Upper lobe of right lung (tissue), 1 donor: Measurements from ENCODE around the gene L3MBTL3. TPM values are rescaled to one million over a fixed set of nuclear protein-coding genes. Genes with fewer than 3 reads are reported as not detected.

Source experiments
- ATAC-seq: fragments of 200-7000 bp; cut with Tn5 transposase; one replicate; pipeline ENCODE4 v1.9.1; 2020; ENCODE audit warnings: mild to moderate bottlenecking, moderate library complexity
- DNase-seq: peaks from one replicate; pipeline ENCODE4 v3.0.0-alpha.2; 2020
- H3K27ac ChIP-seq: fragments of 200-600 bp; one replicate; pipeline ENCODE4 v1.8.0; 2022
- H3K27me3 ChIP-seq: fragments of 200-600 bp; one replicate; pipeline ENCODE4 v1.8.0; 2022; ENCODE audit warnings: mild to moderate bottlenecking
- H3K36me3 ChIP-seq: fragments of 200-600 bp; one replicate; pipeline ENCODE4 v1.8.0; 2022
- H3K4me1 ChIP-seq: fragments of 200-600 bp; one replicate; pipeline ENCODE4 v1.8.0; 2022
- H3K4me3 ChIP-seq: fragments of 200-600 bp; one replicate; pipeline ENCODE4 v1.8.0; 2022; ENCODE audit warnings: mild to moderate bottlenecking
- H3K9me3 ChIP-seq: fragments of 200-600 bp; one replicate; pipeline ENCODE4 v1.8.0; 2022
- CTCF ChIP-seq: fragments of 200-600 bp; IDR thresholded peaks from one replicate; pipeline ENCODE4 v1.8.0; 2022; ENCODE audit warnings: antibody characterized with exemption
- intact Hi-C: fragments of 100-400 bp; cut with DNase I; formaldehyde crosslinking; loops from one replicate; pipeline ENCODE4 v1.11.0; 2022
- total RNA-seq: library from RNA; stranded (reverse); fragmentation: NEBNext Ultra II Directional; extraction: Animal tissue kit (Norgen Biotek cat#: 25700); gene quantifications from one replicate; pipeline ENCODE4 v1.2.1, GENCODE V29; 2021
- donor health status: DM: no; HTN: yes; CAD: no; lungs with severe emphysema.

The L3MBTL3 gene
- total RNA-seq, 1 donor from 2014 or later = 6.3 TPM

- no peaks in the 10 kb centered on the region for H3K4me1 ChIP-seq
- DNase-seq (no peak), ATAC-seq (no peak)
- H3K9me3 ChIP-seq = no peaks in the 10 kb centered on the region
- no peak overlapping the region for H3K4me3 ChIP-seq
- H3K27me3 ChIP-seq = no peaks in the 10 kb centered on the region
- no peaks in the 10 kb centered on the region for H3K36me3 ChIP-seq
- no peak for TF ChIP-seq CTCF
- intact Hi-C loops = no loop called here
- no peak overlapping the region for H3K27ac ChIP-seq
Observed at GRCh38 chr6:130027948-130028347, 9.6 kb downstream of the L3MBTL3 start.

- Histone ChIP-seq H3K27ac (no peak overlapping the region), H3K9me3 (no peaks in the 10 kb centered on the region), H3K4me3 (no peak overlapping the region), H3K27me3 (no peaks in the 10 kb centered on the region), H3K36me3 (no peaks in the 10 kb centered on the region), H3K4me1 (no peaks in the 10 kb centered on the region)
- no peak for DNase-seq
- ATAC-seq = no peak
- TF ChIP-seq CTCF = no peak
- intact Hi-C loops = no loop called here
Observed at GRCh38 chr6:130029163-130029562, 10.8 kb downstream of the L3MBTL3 start.

GRCh38 chr6:130032758-130033340, 14.5 kb downstream of the L3MBTL3 start:
- Histone ChIP-seq H3K27me3 (no peaks in the 10 kb centered on the region), H3K4me1 (no peaks in the 10 kb centered on the region), H3K4me3 (no peak overlapping the region), H3K27ac (no peak overlapping the region), H3K9me3 (no peaks in the 10 kb centered on the region), H3K36me3 (no peaks in the 10 kb centered on the region)
- ATAC-seq (no peak), DNase-seq (no peak)
- intact Hi-C loops = no loop called here
- no peak for TF ChIP-seq CTCF

- Histone ChIP-seq H3K4me1 (no peaks in the 10 kb centered on the region), H3K27ac (no peak overlapping the region), H3K27me3 (no peaks in the 10 kb centered on the region), H3K4me3 (no peak overlapping the region), H3K36me3 (no peaks in the 10 kb centered on the region), H3K9me3 (no peaks in the 10 kb centered on the region)
- TF ChIP-seq CTCF = no peak
- DNase-seq (no peak), ATAC-seq (no peak)
- intact Hi-C loops = no loop called here
Observed at GRCh38 chr6:130033949-130034348, 15.6 kb downstream of the L3MBTL3 start.

GRCh38 chr6:130034378-130035146, 16.2 kb downstream of the L3MBTL3 start:
- Histone ChIP-seq H3K27ac (no peak overlapping the region), H3K9me3 (no peaks in the 10 kb centered on the region), H3K36me3 (no peaks in the 10 kb centered on the region), H3K4me1 (no peaks in the 10 kb centered on the region), H3K4me3 (no peak overlapping the region), H3K27me3 (no peaks in the 10 kb centered on the region)
- ATAC-seq (no peak), DNase-seq (no peak)
- no peak for TF ChIP-seq CTCF
- intact Hi-C loops = no loop called here
